ENCODE results near the gene ARHGEF10L.
"Not testable (repeated sequence)": the region's sequence is repeated elsewhere in the genome, so short reads cannot be mapped to it uniquely, and the experiment has no call there.

Gene ARHGEF10L

DNA sequence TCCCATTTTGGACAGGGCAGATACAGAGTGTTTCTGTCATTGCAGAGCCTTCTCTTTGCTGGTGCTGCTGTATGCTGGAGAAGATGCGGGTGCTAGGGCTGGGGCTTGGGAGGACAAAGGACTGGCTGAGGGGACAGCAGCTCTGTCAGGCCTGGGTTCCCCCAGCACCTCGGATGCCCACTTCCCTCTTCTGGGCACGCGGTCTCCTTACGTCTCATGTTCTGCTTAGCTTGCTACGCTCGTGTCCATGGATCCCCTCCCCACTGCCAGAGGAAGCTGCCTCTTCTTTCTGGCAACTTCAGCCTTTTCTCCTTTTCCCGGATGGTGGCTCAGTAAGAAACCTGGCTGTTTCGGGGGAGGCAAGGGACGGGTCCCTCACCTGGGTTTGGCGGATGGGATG lies 75.7 kb downstream of the ARHGEF10L start:
- DNase-seq: no peak

DNA sequence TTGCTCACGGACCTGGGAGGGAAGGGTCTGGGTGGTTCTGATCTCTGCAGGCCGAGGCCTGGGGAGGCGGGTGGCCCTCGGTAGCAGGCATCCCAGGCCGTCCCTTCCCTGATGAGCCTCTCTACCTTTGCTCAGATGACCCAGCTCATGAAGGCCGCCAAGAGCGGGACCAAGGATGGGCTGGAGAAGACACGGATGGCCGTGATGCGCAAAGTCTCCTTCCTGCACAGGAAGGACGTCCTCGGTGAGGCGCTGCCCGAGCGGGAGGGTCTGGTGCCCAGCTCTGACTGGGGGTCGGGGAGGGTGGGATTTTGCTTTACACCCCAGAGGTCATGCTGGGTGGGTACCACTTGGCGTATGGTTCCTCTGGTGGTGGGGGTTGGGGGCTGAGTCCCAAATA lies 76.5 kb downstream of the ARHGEF10L start:
- no peak for DNase-seq

DNA sequence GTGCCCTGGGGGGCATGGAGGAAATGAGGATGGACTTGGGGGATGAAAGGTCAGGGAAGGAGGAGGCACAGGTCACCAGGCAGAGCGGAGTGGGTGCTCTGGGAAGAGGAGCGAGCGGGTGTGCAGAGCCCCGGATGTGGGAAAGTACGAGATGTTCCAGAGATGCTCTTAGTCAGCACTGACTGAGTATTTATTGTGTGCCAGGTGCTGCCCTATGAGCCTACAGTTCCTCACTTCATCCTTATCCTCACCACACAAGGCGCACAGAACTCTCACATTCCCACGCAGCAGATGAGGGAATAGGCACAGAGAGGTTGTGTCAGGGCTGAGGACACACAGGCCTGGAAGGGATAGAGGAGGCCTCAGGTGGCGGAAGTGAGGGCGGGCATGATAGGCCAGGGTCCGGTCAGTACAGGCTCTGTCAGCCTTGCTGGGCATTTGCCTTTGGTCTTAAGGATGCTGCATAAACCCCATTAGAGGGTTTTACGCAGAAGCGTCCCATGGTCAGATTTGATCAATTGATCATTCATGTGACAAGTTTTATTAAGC lies 77.3 kb downstream of the ARHGEF10L start:
- no peak for DNase-seq

- no peak for DNase-seq
Measured at GRCh38 chr1:17617787-17618557, 78.5 kb downstream of the ARHGEF10L start.

GRCh38 chr1:17618558-17619247 lies 79.2 kb downstream of the ARHGEF10L start:
- no peak for DNase-seq

GRCh38 chr1:17620448-17620847 lies 81.0 kb downstream of the ARHGEF10L start:
- no peak for DNase-seq

GRCh38 chr1:17621691-17622090 lies 82.2 kb downstream of the ARHGEF10L start:
- no peak for DNase-seq

GRCh38 chr1:17622823-17623222 lies 83.3 kb downstream of the ARHGEF10L start:
- no peak for DNase-seq

GRCh38 chr1:17624611-17625233 lies 85.2 kb downstream of the ARHGEF10L start:
- no peak for DNase-seq

DNA sequence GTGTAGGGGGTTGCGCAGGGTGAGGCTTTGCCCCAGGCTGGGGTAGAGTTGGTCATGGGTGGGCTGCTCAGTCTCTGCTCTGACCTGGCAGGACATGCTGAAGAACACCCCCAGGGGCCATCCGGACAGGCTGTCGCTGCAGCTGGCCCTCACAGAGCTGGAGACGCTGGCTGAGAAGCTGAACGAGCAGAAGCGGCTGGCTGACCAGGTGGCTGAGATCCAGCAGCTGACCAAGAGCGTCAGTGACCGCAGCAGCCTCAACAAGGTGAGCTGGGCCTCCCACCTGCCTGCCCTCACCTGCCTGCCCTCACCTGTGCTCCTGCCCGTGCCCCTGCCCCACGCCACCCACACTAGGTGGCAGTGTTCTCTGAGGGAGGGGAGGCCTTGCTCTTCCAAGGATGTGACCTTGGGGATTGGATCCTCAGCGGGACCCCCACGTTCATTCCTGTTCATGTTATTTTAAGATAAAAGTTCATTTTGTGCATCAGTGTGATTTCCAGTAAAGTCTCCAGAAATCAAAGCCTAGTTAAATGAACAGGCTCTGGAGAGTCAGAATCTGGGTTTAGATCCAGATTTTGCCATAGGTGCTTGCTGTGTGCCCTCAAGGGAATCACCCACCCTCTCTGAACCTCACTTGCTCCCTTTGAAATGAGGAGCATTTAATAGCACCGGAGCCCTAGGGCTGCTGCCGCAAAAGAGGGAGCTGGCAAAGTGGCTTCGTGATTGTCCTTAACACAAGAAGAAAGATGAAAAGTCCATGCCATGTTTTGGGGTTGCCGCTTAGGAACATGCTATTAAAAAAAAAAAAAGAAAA lies 87.9 kb downstream of the ARHGEF10L start:
- DNase-seq: no peak

- not testable (repeated sequence) for DNase-seq
Measured at GRCh38 chr1:17629046-17629445, 89.5 kb downstream of the ARHGEF10L start.

- no peak for DNase-seq
Measured at GRCh38 chr1:17629460-17629859, 90.0 kb downstream of the ARHGEF10L start.

DNA sequence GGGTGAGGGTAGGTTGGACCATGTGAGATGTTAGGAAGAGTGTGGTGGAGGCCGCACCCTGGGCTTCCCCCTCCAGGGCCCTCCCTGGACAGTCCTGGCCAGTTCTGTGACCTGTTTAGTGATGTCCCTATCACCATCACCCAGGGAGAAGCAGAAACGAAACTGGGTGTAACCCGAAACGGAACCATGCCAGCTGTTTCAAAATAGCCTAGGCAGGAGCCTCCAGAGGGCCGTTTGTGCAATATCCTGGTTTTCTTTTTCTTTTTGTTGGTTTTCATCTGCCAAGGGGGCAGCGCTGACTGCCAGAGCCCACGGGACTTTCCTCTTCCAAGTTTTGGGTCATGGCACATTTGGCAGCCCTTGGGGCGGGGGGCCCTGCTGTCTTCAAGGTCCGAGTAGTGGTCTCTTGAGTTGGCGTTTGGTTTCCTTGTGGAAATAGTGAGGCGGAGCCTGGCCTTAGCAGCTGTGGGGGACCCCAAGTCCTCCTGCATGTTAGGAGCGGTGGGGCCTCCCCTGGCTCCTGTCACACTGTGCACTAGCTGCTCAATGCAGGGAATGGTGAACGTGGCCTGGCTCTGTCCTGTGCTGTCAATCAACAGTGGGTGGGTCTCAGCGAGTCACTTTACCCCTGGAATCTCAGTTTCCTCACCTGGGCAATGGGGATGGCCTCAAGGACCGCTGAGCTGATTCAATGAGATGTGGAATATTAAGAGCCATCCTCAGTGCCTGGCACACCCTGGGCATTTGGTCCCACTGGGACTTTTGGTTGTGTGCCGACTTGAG lies 90.7 kb downstream of the ARHGEF10L start:
- peak; percentile 17 for DNase-seq

GRCh38 chr1:17630986-17631385 lies 91.5 kb downstream of the ARHGEF10L start:
- DNase-seq: no peak

DNA sequence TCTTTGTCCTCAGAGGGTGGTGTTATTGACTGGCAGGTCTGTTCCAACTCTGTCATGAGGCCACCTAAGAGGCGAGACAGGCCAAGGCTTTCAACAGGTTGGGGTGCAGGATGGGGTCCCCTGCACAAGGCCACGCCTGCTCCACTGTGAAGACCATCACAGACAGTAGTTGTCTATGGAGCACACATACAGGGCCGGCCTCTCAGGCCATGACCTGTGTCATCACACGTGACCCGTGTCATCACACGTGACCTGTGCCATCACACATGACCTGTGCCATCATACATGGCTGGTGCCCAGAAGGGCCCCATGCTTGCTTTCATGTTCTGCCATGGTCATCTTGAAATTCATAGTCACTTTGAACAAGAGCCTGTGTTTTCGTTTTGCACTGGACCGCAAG lies 91.9 kb downstream of the ARHGEF10L start:
- DNase-seq: no peak

DNA sequence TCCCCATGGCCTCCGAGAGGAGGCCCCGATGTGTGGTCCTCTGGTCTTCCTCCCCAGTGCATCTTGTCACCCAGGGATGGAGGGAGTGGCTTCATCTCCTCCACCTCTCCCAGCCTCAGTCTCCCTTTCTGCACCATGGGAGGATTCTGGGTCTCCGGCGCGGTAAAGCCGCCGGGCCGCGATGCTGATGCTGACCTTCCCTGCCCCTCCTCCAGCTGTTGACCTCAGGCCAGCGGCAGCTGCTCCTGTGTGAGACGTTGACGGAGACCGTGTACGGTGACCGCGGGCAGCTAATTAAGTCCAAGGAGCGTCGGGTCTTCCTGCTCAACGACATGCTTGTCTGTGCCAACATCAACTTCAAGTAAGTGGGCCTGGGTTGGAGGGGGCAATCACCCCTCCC lies 92.6 kb downstream of the ARHGEF10L start:
- no peak for DNase-seq

GRCh38 chr1:17632541-17633184 lies 93.2 kb downstream of the ARHGEF10L start:
- no peak for DNase-seq

GRCh38 chr1:17633654-17634053 lies 94.2 kb downstream of the ARHGEF10L start:
- DNase-seq: no peak

DNA sequence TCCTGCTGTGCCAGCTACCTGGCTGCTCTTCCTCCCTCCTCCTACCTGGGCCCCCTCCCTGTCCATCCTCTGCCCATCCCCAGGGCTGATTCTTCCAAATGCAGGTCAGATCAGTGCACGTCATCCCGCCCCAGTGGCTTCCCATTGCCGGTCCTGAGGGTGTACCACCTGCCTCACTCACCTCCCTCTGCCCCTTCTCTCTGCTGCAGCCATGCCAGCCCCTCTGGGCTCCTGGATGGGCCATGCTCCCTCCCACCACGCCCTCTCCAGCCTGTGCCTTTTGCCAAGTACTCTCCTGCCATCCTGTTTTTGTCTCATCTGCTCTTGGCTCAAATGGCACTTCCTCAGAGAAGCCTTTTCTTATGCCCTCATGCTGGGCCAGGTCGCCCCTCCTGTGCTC lies 95.8 kb downstream of the ARHGEF10L start:
- DNase-seq: no peak

- peak; percentile 24 for DNase-seq
Measured at GRCh38 chr1:17635811-17636210, 96.3 kb downstream of the ARHGEF10L start.

GRCh38 chr1:17636612-17637011 lies 97.1 kb downstream of the ARHGEF10L start:
- DNase-seq: no peak

- DNase-seq: no peak
Measured at GRCh38 chr1:17637055-17637454, 97.6 kb downstream of the ARHGEF10L start.
